HCT116 (cell line): ENCODE data around the gene GALNT2. TPM values are rescaled to one million over a fixed set of nuclear protein-coding genes. Genes with fewer than 3 reads are reported as not detected.

ENCODE experiments used
- ATAC-seq: fragments of 200-7000 bp; cut with Tn5 transposase; 2 replicates; pipeline ENCODE4 v1.9.1; 2020; ENCODE audit warnings: mild to moderate bottlenecking, moderate library complexity
- BruUV-seq: library from RNA; stranded (reverse); fragments of 400-500 nt; replicated peaks from 2 replicates; lab custom pipeline; 2021; lab: Mats Ljungman, UMichigan
- CTCF ChIA-PET: fragments of 300-600 bp; sonication (Branson Sonifier 250); formaldehyde crosslinking; loops from one replicate; lab custom pipeline; 2021; ENCODE audit warnings: antibody characterized with exemption; lab: Charles Lee
- POLR2A ChIA-PET: fragments of 300-600, 350-600 bp; sonication (Branson Sonifier 250); formaldehyde crosslinking; loops from one replicate; lab custom pipeline; 2021; ENCODE audit warnings: antibody characterized with exemption; lab: Charles Lee
- RAD21 ChIA-PET, 2 experiments: fragments of 300-600 bp; sonication (Branson Sonifier 250); formaldehyde crosslinking; loops; one replicate each; lab custom pipeline; 2023; ENCODE audit warnings: low total read pairs in 2 of 2; ENCODE audit not compliant: uncharacterized antibody in 2 of 2, unreplicated experiment in 2 of 2, low non-redundant PET in 1 of 2; lab: Charles Lee
- DNase-seq: peaks from one replicate; pipeline ENCODE4 v3.0.0-alpha.2; 2010; ENCODE audit warnings: low read depth, low spot score
- H2AFZ ChIP-seq: fragments of 200-600 bp; shearing (Covaris generic), sonication (generic); 2 replicates; pipeline ENCODE4 v1.6.1; 2017; ENCODE audit warnings: low read depth, mixed run types, mixed read lengths, antibody characterized with exemption, low read length; ENCODE audit not compliant: poor library complexity, severe bottlenecking
- H3K27ac ChIP-seq: 2 replicates; pipeline ENCODE4 v1.5.1; 2012; ENCODE audit warnings: low read depth, low read length
- H3K27me3 ChIP-seq: fragments of 200-600 bp; sonication (generic); 2 replicates; pipeline ENCODE4 v1.6.1; 2016; ENCODE audit warnings: mixed run types, low read length, mixed read lengths; ENCODE audit not compliant: insufficient read depth
- H3K36me3 ChIP-seq, 2 experiments: fragments of 200-500 bp in 1 of 2; fragments of 200-600 bp in 1 of 2; sonication (Bioruptor generic) in 1 of 2; sonication (generic) in 1 of 2; 2 replicates each; pipeline versions ENCODE4 v1.5.1 to v1.6.1; 2014 to 2016; ENCODE audit warnings: low read length in 2 of 2, inconsistent platforms in 1 of 2, mixed read lengths in 1 of 2, mixed run types in 1 of 2; ENCODE audit not compliant: insufficient read depth in 2 of 2, control insufficient read depth in 1 of 2
- H3K4me1 ChIP-seq, 2 experiments: fragments of 200-600 bp in 1 of 2; sonication (generic) in 1 of 2; 2 replicates each; pipeline versions ENCODE4 v1.5.1 to v1.6.1; 2012 to 2017; ENCODE audit warnings: low read length in 2 of 2, inconsistent platforms in 1 of 2, mild to moderate bottlenecking in 1 of 2, mixed read lengths in 1 of 2, mixed run types in 1 of 2, moderate library complexity in 1 of 2; ENCODE audit not compliant: insufficient read depth in 2 of 2, control insufficient read depth in 1 of 2
- H3K4me2 ChIP-seq: fragments of 200-600 bp; sonication (generic); 2 replicates; pipeline ENCODE4 v1.6.1; 2017; ENCODE audit warnings: mixed run types, low read length, mixed read lengths
- H3K4me3 ChIP-seq, 2 experiments: fragments of 200-600 bp in 1 of 2; sonication (generic) in 1 of 2; replicated peaks in 1 of 2; 2 replicates each; pipeline ENCODE4 v1.5.1; 2011 to 2016; ENCODE audit warnings: low read length in 2 of 2, control low read depth in 1 of 2, low read depth in 1 of 2, mild to moderate bottlenecking in 1 of 2, mixed read lengths in 1 of 2, mixed run types in 1 of 2
- H3K79me2 ChIP-seq: fragments of 200-600 bp; sonication (generic); 2 replicates; pipeline ENCODE4 v1.6.1; 2017; ENCODE audit warnings: mild to moderate bottlenecking, mixed run types, low read length, moderate library complexity, mixed read lengths; ENCODE audit not compliant: insufficient read depth
- H3K9ac ChIP-seq: fragments of 200-600 bp; sonication (generic); 2 replicates; pipeline ENCODE4 v1.6.1; 2016; ENCODE audit warnings: low read length, mixed read lengths
- H3K9me2 ChIP-seq: fragments of 200-600 bp; sonication (generic), shearing (Covaris generic); 2 replicates; pipeline ENCODE4 v1.6.1; 2017; ENCODE audit warnings: mixed run types, mild to moderate bottlenecking, moderate library complexity; ENCODE audit not compliant: insufficient read depth
- H3K9me3 ChIP-seq, 2 experiments: fragments of 200-500 bp in 1 of 2; fragments of 200-600 bp in 1 of 2; sonication (Bioruptor generic) in 1 of 2; sonication (generic) in 1 of 2; 2 replicates each; pipeline ENCODE4 v1.6.1; 2014 to 2017; ENCODE audit warnings: low read length in 2 of 2, mixed read lengths in 2 of 2, inconsistent platforms in 1 of 2, low read depth in 1 of 2, mild to moderate bottlenecking in 1 of 2, mixed run types in 1 of 2, moderate library complexity in 1 of 2; ENCODE audit not compliant: control insufficient read depth in 1 of 2, insufficient read depth in 1 of 2
- H4K20me1 ChIP-seq: fragments of 200-600 bp; sonication (generic), shearing (Covaris generic); 2 replicates; pipeline ENCODE4 v1.6.1; 2017; ENCODE audit warnings: mixed run types, mild to moderate bottlenecking, moderate library complexity; ENCODE audit not compliant: insufficient read depth
- CBX3 ChIP-seq: IDR thresholded peaks from 2 replicates; pipeline ENCODE4 v1.6.1; 2012; ENCODE audit warnings: low read depth
- CEBPB ChIP-seq: IDR thresholded peaks from 2 replicates; pipeline ENCODE4 v1.6.1; 2012; ENCODE audit warnings: low read depth
- ELF1 ChIP-seq: IDR thresholded peaks from 2 replicates; pipeline ENCODE4 v1.6.1; 2012; ENCODE audit warnings: low read depth, borderline replicate concordance
- FOSL1 ChIP-seq: IDR thresholded peaks from 2 replicates; pipeline ENCODE4 v1.6.1; 2012; ENCODE audit warnings: low read depth
- POLR2AphosphoS5 ChIP-seq: IDR thresholded peaks from 2 replicates; pipeline ENCODE4 v1.6.1; 2011; ENCODE audit warnings: mild to moderate bottlenecking, low read depth, low read length, moderate library complexity
- SP1 ChIP-seq: IDR thresholded peaks from 2 replicates; pipeline ENCODE4 v1.6.1; 2012; ENCODE audit warnings: low read depth
- SRF ChIP-seq: IDR thresholded peaks from 2 replicates; pipeline ENCODE4 v1.6.1; 2012; ENCODE audit warnings: low read depth
- YY1 ChIP-seq: IDR thresholded peaks from 2 replicates; pipeline ENCODE4 v1.6.1; 2011; ENCODE audit warnings: low read length, low read depth, moderate library complexity, mild to moderate bottlenecking; ENCODE audit not compliant: insufficient replicate concordance; ENCODE audit errors: extremely low read depth
- ZBTB33 ChIP-seq: IDR thresholded peaks from 2 replicates; pipeline ENCODE4 v1.6.1; 2011; ENCODE audit warnings: mild to moderate bottlenecking, low read length, moderate library complexity; ENCODE audit not compliant: insufficient replicate concordance; ENCODE audit errors: extremely low read depth
- intact Hi-C: fragments of 100-400 bp; cut with micrococcal nuclease; formaldehyde crosslinking; loops from 2 replicates; pipeline ENCODE4 v1.10.0; 2022
- total RNA-seq: library from RNA; stranded (reverse); gene quantifications from one replicate; pipeline ENCODE4 v1.2.1, GENCODE V29; 2021; ENCODE audit not compliant: unreplicated experiment
- TF ChIP-seq, protein P1 (sequence below): IDR thresholded peaks from 2 replicates; pipeline ENCODE4 v1.6.1; 2012

Gene GALNT2
- total RNA-seq, 1 experiment from 2014 or later, result 40.8 TPM

DNA sequence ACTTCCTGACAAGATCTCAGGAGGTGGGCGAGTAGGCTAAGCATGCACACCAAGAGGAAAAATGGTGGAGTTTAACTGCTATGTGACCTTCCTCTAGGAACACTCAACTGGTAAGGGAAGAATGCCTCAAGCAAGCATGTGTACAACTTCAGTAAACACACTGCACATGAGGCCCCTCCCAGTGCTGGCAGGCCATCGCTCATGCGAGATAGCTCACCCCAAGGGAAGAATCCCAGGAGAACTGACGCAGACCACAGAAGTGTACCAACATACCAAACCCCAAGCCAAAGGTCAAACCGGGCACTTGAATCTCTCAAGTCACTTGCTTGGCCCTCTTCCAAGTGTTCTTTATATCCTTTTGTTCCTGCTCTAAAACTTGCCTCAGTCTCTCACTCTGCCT lies 40.5 kb upstream of the GALNT2 start:
- no TSS peak for BruUV-seq
- Histone ChIP-seq H3K9ac (no peak overlapping the region), H3K4me1 (no peaks in the 10 kb centered on the region), H3K4me3 (no peak overlapping the region), H4K20me1 (no peaks in the 10 kb centered on the region), H3K9me3 (no peaks in the 10 kb centered on the region), H2AFZ (no peak overlapping the region), H3K27ac (no peak overlapping the region), H3K36me3 (no peaks in the 10 kb centered on the region), H3K27me3 (no peaks in the 10 kb centered on the region), H3K4me2 (no peak overlapping the region), H3K9me2 (no peaks in the 10 kb centered on the region), H3K79me2 (no peaks in the 10 kb centered on the region)
- ChIA-PET POLR2A (no interaction called here), CTCF (no interaction called here), RAD21 (no interaction called here)
- DNase-seq (no peak), ATAC-seq (no peak)
- intact Hi-C loops, result no loop called here
- no peak for TF ChIP-seq ZBTB33
- no peak for TF ChIP-seq CEBPB
- TF ChIP-seq YY1, result no peak
- TF ChIP-seq SRF, result no peak
- TF ChIP-seq FOSL1, result no peak
- TF ChIP-seq, protein P1, sequence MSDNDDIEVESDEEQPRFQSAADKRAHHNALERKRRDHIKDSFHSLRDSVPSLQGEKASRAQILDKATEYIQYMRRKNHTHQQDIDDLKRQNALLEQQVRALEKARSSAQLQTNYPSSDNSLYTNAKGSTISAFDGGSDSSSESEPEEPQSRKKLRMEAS, result no peak
- no peak for TF ChIP-seq SP1
- no peak for TF ChIP-seq ELF1
- TF ChIP-seq CBX3, result no peak
- TF ChIP-seq POLR2AphosphoS5, result no peak
